ENCODE data around the gene IGFN1. TPM values are rescaled to one million over a fixed set of nuclear protein-coding genes. Genes with fewer than 3 reads are reported as not detected.
"Not testable (repeated sequence)": the region's sequence is repeated elsewhere in the genome, so short reads cannot be mapped to it uniquely, and the experiment has no call there.

The IGFN1 gene
- total RNA-seq, 1 donor from 2014 or later: 0.38 TPM

DNA sequence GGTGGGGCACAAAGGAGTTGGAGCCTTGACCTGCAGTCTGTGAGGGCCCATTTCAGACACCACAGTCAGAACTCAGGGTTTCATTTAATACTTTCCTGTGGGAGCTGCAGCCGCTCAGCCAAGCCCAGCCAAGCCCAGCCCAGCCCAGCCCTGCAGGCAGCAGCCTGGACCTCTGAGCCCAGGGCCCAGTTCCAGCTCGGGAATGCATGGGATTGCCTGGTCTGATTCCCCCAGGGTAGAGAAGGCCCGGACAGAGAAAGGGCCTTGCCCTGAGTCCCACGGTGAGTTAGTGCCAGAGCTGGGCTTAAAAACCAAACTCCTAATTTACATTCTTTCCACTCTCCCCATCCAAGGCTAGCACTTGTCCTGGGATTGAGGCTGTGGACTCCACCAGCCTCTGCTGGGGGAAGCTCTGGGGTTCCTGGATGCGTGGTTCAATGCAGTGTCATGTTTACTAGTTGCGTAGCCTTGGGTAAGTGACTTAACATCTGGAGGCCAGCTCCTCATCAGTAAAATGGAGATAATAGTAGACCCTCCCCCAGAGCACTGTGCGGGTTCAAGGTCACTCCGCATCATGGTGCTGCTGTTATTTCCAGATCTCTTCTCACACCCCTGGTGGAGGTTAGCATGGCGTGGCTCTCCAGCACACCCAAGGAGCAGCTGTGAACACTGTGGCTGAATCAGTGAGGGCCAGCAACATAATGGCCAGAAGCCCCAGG is 63.4 kb downstream of the IGFN1 start:
- Mint-ChIP-seq H3K4me1 (ENCODE audit: low read depth) (no peaks in the 10 kb centered on the region), H3K36me3 (ENCODE audit: insufficient read depth) (no peaks in the 10 kb centered on the region), H3K4me3 (ENCODE audit: low read depth) (no peak overlapping the region), H3K27me3 (peaks cover 9% of the 10 kb centered on the region), H3K9me3 (ENCODE audit: low read depth) (no peaks in the 10 kb centered on the region), H3K27ac (no peak overlapping the region)
- no peak for TF ChIP-seq CTCF (IDR thresholded peaks at IDR 0.05; ENCODE audit: unreplicated experiment)
- no peak for DNase-seq (ENCODE audit: low spot score, unreplicated experiment)

GRCh38 chr1:201254625-201255478 is 64.2 kb downstream of the IGFN1 start:
- no peak overlapping the region for H3K4me3 Mint-ChIP-seq (ENCODE audit: low read depth)
- DNase-seq (ENCODE audit: low spot score, unreplicated experiment): peak; percentile 96
- peaks cover 9% of the 10 kb centered on the region for H3K27me3 Mint-ChIP-seq
- no peak overlapping the region for H3K27ac Mint-ChIP-seq
- peak; percentile 95 for TF ChIP-seq CTCF (IDR thresholded peaks at IDR 0.05; ENCODE audit: unreplicated experiment)
- H3K9me3 Mint-ChIP-seq (ENCODE audit: low read depth): no peaks in the 10 kb centered on the region
- no peaks in the 10 kb centered on the region for H3K36me3 Mint-ChIP-seq (ENCODE audit: insufficient read depth)
- H3K4me1 Mint-ChIP-seq (ENCODE audit: low read depth): no peaks in the 10 kb centered on the region

GRCh38 chr1:201255479-201256362 is 65.1 kb downstream of the IGFN1 start:
- peaks cover 14% of the 10 kb centered on the region for H3K27me3 Mint-ChIP-seq
- peaks cover 2% of the 10 kb centered on the region for H3K4me1 Mint-ChIP-seq (ENCODE audit: low read depth)
- TF ChIP-seq CTCF (IDR thresholded peaks at IDR 0.05; ENCODE audit: unreplicated experiment): no peak
- no peak overlapping the region for H3K4me3 Mint-ChIP-seq (ENCODE audit: low read depth)
- no peaks in the 10 kb centered on the region for H3K36me3 Mint-ChIP-seq (ENCODE audit: insufficient read depth)
- DNase-seq (ENCODE audit: low spot score, unreplicated experiment): no peak
- H3K27ac Mint-ChIP-seq: no peak overlapping the region
- no peaks in the 10 kb centered on the region for H3K9me3 Mint-ChIP-seq (ENCODE audit: low read depth)

DNA sequence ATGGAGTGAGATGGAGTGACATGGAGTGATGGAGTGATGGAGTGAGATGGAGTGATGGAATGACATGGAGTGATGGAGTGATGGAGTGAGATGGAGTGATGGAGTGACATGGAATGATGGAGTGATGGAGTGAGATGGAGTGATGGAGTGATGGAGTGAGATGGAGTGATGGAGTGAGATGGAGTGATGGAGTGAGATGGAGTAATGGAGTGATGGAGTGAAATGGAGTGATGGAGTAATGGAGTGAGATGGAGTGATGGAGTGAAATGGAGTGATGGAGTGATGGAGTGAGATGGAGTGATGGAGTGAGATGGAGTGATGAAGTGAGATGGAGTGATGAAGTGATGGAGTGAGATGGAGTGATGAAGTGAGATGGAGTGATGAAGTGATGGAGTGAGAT is 67.5 kb downstream of the IGFN1 start:
- H3K4me3 Mint-ChIP-seq (ENCODE audit: low read depth); H3K36me3 Mint-ChIP-seq (ENCODE audit: insufficient read depth); H3K4me1 Mint-ChIP-seq (ENCODE audit: low read depth); H3K9me3 Mint-ChIP-seq (ENCODE audit: low read depth); H3K27ac Mint-ChIP-seq; DNase-seq (ENCODE audit: low spot score, unreplicated experiment): not testable (repeated sequence)
- peaks cover 26% of the 10 kb centered on the region for H3K27me3 Mint-ChIP-seq

DNA sequence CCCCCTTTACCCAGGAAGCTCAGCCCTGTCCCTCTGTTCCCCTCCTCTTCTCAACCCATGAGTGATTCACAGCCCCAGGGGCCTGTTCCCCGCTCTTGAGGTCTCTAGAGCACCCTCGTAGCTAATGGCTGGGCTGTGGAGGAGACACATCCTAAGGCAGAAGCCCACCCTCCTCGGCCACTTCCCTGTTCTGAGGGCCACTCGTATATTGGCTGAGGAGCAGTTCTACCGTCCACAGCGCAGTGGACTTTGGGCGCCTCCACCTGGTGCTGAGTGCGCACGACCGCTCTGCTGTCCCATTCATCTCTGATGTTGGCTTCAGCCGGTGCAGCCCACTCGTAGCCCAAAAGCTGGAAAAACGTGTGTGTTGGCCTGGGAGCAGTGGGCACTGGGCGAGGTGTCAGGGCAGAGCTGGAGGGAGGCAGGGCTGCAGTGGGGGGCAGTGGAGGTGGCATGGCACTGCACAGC is 68.2 kb downstream of the IGFN1 start:
- Mint-ChIP-seq H3K4me3 (ENCODE audit: low read depth) (no peak overlapping the region), H3K36me3 (ENCODE audit: insufficient read depth) (no peaks in the 10 kb centered on the region), H3K27ac (no peak overlapping the region), H3K27me3 (peaks cover 26% of the 10 kb centered on the region), H3K9me3 (ENCODE audit: low read depth) (no peaks in the 10 kb centered on the region), H3K4me1 (ENCODE audit: low read depth) (peaks cover 2% of the 10 kb centered on the region)
- no peak for DNase-seq (ENCODE audit: low spot score, unreplicated experiment)
- TF ChIP-seq CTCF (IDR thresholded peaks at IDR 0.05; ENCODE audit: unreplicated experiment): no peak

All from progenitor cell of endocrine pancreas (in vitro differentiated cells).